MCF 10A (cell line): ENCODE data around the gene NRTN. TPM values are rescaled to one million over a fixed set of nuclear protein-coding genes. Genes with fewer than 3 reads are reported as not detected.
A peak's percentile ranks its signal among the peaks of the same experiment; 100 is the strongest.

ENCODE experiments used
- BruUV-seq: library from RNA; stranded (reverse); fragments of 400-500 nt; replicated peaks from 2 replicates; lab custom pipeline; 2021; lab: Mats Ljungman, UMichigan
- CTCF ChIA-PET: fragments of 300-600 bp; sonication (Branson Sonifier 250); formaldehyde crosslinking; extraction: SDS; loops from one replicate; lab custom pipeline; 2021; ENCODE audit warnings: antibody characterized with exemption, inconsistent platforms; lab: Yijun Ruan, JAX
- POLR2A ChIA-PET: fragments of 300-600, 350-650 bp; sonication (Branson Sonifier 250); formaldehyde crosslinking; extraction: SDS; loops from one replicate; lab custom pipeline; 2020; ENCODE audit warnings: antibody characterized with exemption, inconsistent platforms; lab: Yijun Ruan, JAX
- DNase-seq: peaks from one replicate; pipeline ENCODE4 v3.0.0-alpha.2; 2018; ENCODE audit not compliant: unreplicated experiment
- H3K27ac Mint-ChIP-seq: one replicate; pipeline ENCODE4 v1.8.0; 2022; ENCODE audit warnings: mild to moderate bottlenecking, low read depth, mixed read lengths; ENCODE audit not compliant: unreplicated experiment
- H3K27me3 Mint-ChIP-seq: one replicate; pipeline ENCODE4 v1.8.0; 2022; ENCODE audit warnings: mixed read lengths; ENCODE audit not compliant: insufficient read depth, unreplicated experiment
- H3K36me3 Mint-ChIP-seq: one replicate; pipeline ENCODE4 v1.8.0; 2022; ENCODE audit warnings: mild to moderate bottlenecking, moderate library complexity, mixed read lengths; ENCODE audit not compliant: insufficient read depth, unreplicated experiment
- H3K4me1 Mint-ChIP-seq: one replicate; pipeline ENCODE4 v1.8.0; 2022; ENCODE audit warnings: mixed read lengths; ENCODE audit not compliant: insufficient read depth, unreplicated experiment
- H3K4me3 Mint-ChIP-seq: one replicate; pipeline ENCODE4 v1.8.0; 2022; ENCODE audit warnings: mild to moderate bottlenecking, moderate library complexity, mixed read lengths; ENCODE audit not compliant: unreplicated experiment
- H3K9me3 Mint-ChIP-seq: one replicate; pipeline ENCODE4 v1.8.0; 2022; ENCODE audit warnings: mixed read lengths; ENCODE audit not compliant: unreplicated experiment
- CTCF ChIP-seq: fragments of 200-600 bp; IDR thresholded peaks from one replicate; pipeline ENCODE4 v1.8.0; 2022; ENCODE audit warnings: antibody characterized with exemption, mild to moderate bottlenecking; ENCODE audit not compliant: unreplicated experiment
- intact Hi-C: fragments of 100-400 bp; cut with micrococcal nuclease; formaldehyde crosslinking; loops from 2 replicates; pipeline ENCODE4 v1.14.1; 2022
- total RNA-seq: library from RNA; stranded (reverse); gene quantifications from 2 replicates; pipeline ENCODE4 v1.2.3, GENCODE V29; 2022

Gene NRTN
- total RNA-seq, 1 experiment from 2014 or later: 0.75 TPM

GRCh38 chr19:5786593-5787408 is 18.1 kb upstream of the NRTN start:
- POLR2A ChIA-PET: no interaction called here
- CTCF ChIA-PET: no interaction called here
- no peaks in the 10 kb centered on the region for H3K9me3 Mint-ChIP-seq
- peaks cover 10% of the 10 kb centered on the region for H3K4me1 Mint-ChIP-seq
- intact Hi-C loops: no loop called here
- no TSS peak for BruUV-seq
- H3K36me3 Mint-ChIP-seq: peaks cover 57% of the 10 kb centered on the region
- H3K4me3 Mint-ChIP-seq: no peak overlapping the region
- H3K27me3 Mint-ChIP-seq: no peaks in the 10 kb centered on the region
- DNase-seq: no peak
- no peak for TF ChIP-seq CTCF
- H3K27ac Mint-ChIP-seq: no peak overlapping the region

- CTCF ChIA-PET: no interaction called here
- intact Hi-C loops: no loop called here
- no peaks in the 10 kb centered on the region for H3K9me3 Mint-ChIP-seq
- H3K4me3 Mint-ChIP-seq: no peak overlapping the region
- peaks cover 10% of the 10 kb centered on the region for H3K4me1 Mint-ChIP-seq
- H3K27me3 Mint-ChIP-seq: no peaks in the 10 kb centered on the region
- BruUV-seq: no TSS peak
- peaks cover 57% of the 10 kb centered on the region for H3K36me3 Mint-ChIP-seq
- POLR2A ChIA-PET: interaction anchor here (0.6 kb wide), 1 partner anchor 574 kb away, joined by 3 read pairs; no protein-coding TSS in a partner anchor
- no peak for DNase-seq
- H3K27ac Mint-ChIP-seq: no peak overlapping the region
- no peak for TF ChIP-seq CTCF
Measured at GRCh38 chr19:5787409-5788182, 17.3 kb upstream of the NRTN start.

- ChIA-PET POLR2A (no interaction called here), CTCF (interaction anchor here (0.6 kb wide), 1 partner anchor 67 kb away, joined by 4 read pairs; no protein-coding TSS in a partner anchor)
- H3K36me3 Mint-ChIP-seq: peaks cover 57% of the 10 kb centered on the region
- H3K4me3 Mint-ChIP-seq: no peak overlapping the region
- no peaks in the 10 kb centered on the region for H3K9me3 Mint-ChIP-seq
- no peaks in the 10 kb centered on the region for H3K27me3 Mint-ChIP-seq
- no peak for DNase-seq
- peak overlapping the region; percentile 42 for H3K27ac Mint-ChIP-seq
- H3K4me1 Mint-ChIP-seq: peaks cover 14% of the 10 kb centered on the region
- intact Hi-C loops: no loop called here
- TF ChIP-seq CTCF: no peak
- no TSS peak for BruUV-seq
Measured at GRCh38 chr19:5788422-5788821, 16.4 kb upstream of the NRTN start.

GRCh38 chr19:5789351-5789761 is 15.5 kb upstream of the NRTN start:
- ChIA-PET CTCF (interaction anchor here (0.5 to 1.0 kb wide), 2 partner anchors 15 to 614 kb away, joined by 3 read pairs; no protein-coding TSS in a partner anchor), POLR2A (interaction anchor here (1.0 to 3.1 kb wide), 5 partner anchors 14 to 167 kb away, joined by 3 to 27 read pairs (median 14); partner anchors contain the start of genes CATSPERD, LONP1, NDUFA11 and SAFB)
- BruUV-seq: no TSS peak
- H3K4me3 Mint-ChIP-seq: peak overlapping the region; percentile 98
- H3K27me3 Mint-ChIP-seq: no peaks in the 10 kb centered on the region
- peaks cover 14% of the 10 kb centered on the region for H3K4me1 Mint-ChIP-seq
- no peak for DNase-seq
- intact Hi-C loops: no loop called here
- TF ChIP-seq CTCF: no peak
- H3K36me3 Mint-ChIP-seq: peaks cover 49% of the 10 kb centered on the region
- no peaks in the 10 kb centered on the region for H3K9me3 Mint-ChIP-seq
- peak overlapping the region; percentile 100 for H3K27ac Mint-ChIP-seq
